Tibial artery (tissue), 4 donors: Measurements from ENCODE around the gene KCNIP3.

Source experiments
- DNase-seq, 2 donors: peaks; one replicate each; pipeline ENCODE4 v3.0.0-alpha.2; 2019
- H3K27ac ChIP-seq, 2 donors: fragments of 200-600 bp; sonication (generic) in 1 of 2; 1 replicate in 1 of 2; 2 replicates in 1 of 2; pipeline ENCODE4 v1.5.1; 2018 to 2019; ENCODE audit warnings: mild to moderate bottlenecking in 1 of 2
- H3K27me3 ChIP-seq, 2 donors: fragments of 200-600 bp; sonication (generic) in 1 of 2; one replicate each; pipeline versions ENCODE4 v1.5.1 to v1.6.0; 2016 to 2019
- H3K36me3 ChIP-seq, 3 donors: fragments of 200-600 bp; sonication (generic) in 2 of 3; one replicate each; pipeline ENCODE4 v1.5.1; 2016 to 2019; ENCODE audit warnings: mild to moderate bottlenecking in 2 of 3
- H3K4me1 ChIP-seq, 4 donors: fragments of 200-600 bp; sonication (generic) in 2 of 4; 1 replicate in 3 of 4; 2 replicates in 1 of 4; pipeline ENCODE4 v1.5.1; 2016 to 2019
- H3K4me3 ChIP-seq, 2 donors: fragments of 200-600 bp; sonication (generic) in 1 of 2; 1 replicate in 1 of 2; 2 replicates in 1 of 2; pipeline ENCODE4 v1.5.1; 2018 to 2019; ENCODE audit warnings: mild to moderate bottlenecking in 2 of 2
- H3K9me3 ChIP-seq, 3 donors: fragments of 200-600 bp; sonication (generic) in 1 of 3; one replicate each; pipeline ENCODE4 v1.5.1; 2016 to 2019
- CTCF ChIP-seq, 2 experiments: fragments of 200-600 bp in 1 of 2; fragments of 450-650 bp in 1 of 2; IDR thresholded peaks; one replicate each; pipeline ENCODE4 v1.5.1; 2017 to 2019; ENCODE audit warnings: antibody characterized with exemption in 2 of 2, mild to moderate bottlenecking in 1 of 2, moderate library complexity in 1 of 2
- intact Hi-C: fragments of 100-400 bp; cut with DNase I; formaldehyde crosslinking; loops from one replicate; pipeline ENCODE4 v1.15.0; 2023; ENCODE audit warnings: low total_unique reads

Gene KCNIP3

DNA sequence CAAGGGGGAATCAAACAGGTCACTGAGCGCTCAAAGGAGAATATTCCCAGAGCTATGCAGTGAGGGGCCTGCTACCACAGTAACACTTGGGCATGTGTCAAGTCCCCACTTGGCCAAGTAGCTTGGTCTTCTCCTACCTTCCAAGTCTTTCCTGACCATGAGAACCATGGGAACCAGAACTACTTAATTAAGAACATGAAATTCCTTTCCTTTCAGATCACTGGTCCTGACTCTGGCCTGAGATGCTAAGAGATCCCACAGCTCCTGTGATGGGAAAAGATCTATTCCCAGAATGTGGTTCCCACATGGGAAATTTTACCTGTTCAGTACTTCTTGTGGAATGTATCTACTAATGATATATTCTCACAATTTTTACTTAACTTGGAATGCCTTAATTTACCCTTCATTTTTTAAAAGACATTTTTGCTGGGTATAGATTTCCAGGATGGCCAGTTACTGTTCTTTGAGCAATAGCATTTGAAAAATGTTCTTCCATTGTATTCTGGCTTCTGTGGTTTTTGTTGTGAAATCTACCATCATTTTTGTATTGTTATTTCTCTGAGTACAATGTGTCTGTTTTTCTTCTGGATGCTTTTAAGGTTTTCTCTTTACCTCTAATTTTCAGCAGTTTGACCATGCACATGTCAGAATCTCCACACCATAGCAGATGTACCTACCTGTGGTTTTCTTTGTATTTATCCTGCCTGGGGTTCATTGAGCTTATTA, 37.9 kb downstream of the KCNIP3 start:
- H3K4me1 ChIP-seq, result no peaks in the 10 kb centered on the region
- no peak for TF ChIP-seq CTCF (IDR thresholded peaks at IDR 0.05)
- H3K4me3 ChIP-seq, result no peak overlapping the region
- H3K36me3 ChIP-seq, result no peaks in the 10 kb centered on the region
- H3K27me3 ChIP-seq, result peaks cover 0 to 2% of the 10 kb centered on the region in 2 donors
- peaks cover 0 to 2% (median 0%) of the 10 kb centered on the region in 3 donors for H3K9me3 ChIP-seq
- no peak for DNase-seq
- intact Hi-C loops, result no loop called here
- H3K27ac ChIP-seq, result no peak overlapping the region

DNA sequence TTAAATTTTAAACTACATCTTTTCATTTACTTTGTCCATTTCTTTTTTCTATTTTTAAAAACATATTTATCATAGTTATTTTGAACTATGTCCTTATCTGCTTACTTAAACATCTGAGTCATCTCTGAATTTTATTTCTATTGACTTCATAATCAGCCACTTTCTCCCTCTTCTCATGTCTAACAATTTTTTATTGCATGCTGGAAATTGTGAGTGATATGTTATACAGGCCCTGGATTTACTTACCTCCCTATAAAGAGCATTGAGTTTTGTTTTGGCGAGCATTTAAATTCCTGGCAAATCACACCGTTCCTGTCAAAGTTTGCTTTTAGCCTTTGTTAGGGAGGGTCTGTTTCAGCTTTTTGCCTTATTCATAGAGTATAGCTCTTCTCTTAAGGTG, 39.3 kb downstream of the KCNIP3 start:
- H3K9me3 ChIP-seq, result peaks cover 0 to 2% (median 0%) of the 10 kb centered on the region in 3 donors
- H3K4me1 ChIP-seq, result no peaks in the 10 kb centered on the region
- H3K27ac ChIP-seq, result no peak overlapping the region
- no peaks in the 10 kb centered on the region for H3K36me3 ChIP-seq
- intact Hi-C loops, result no loop called here
- DNase-seq, result no peak
- H3K27me3 ChIP-seq, result peaks cover 0 to 9% of the 10 kb centered on the region in 2 donors
- TF ChIP-seq CTCF (IDR thresholded peaks at IDR 0.05), result no peak
- no peak overlapping the region for H3K4me3 ChIP-seq

DNA sequence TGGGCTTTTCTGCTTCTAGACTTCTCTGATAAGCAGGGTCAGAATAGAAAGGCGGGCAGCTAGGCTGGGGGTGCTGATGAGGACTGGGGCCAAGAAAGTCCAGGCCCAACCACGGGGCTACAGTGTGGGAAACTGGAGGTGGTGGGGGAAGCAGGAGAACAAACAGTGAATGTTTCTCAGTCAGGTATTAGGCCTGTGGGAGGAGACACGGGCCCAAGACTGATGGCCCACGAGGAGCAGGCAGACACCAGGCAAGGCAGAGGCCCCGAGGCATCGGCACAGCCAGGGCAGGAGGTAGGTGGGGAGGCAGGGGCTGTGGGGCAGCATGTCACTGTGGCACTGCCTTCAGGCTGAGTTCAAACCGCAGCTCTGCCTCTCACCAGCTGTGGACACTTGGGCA, 40.7 kb downstream of the KCNIP3 start:
- Histone ChIP-seq H3K4me1 (no peaks in the 10 kb centered on the region), H3K9me3 (peaks cover 0 to 2% (median 0%) of the 10 kb centered on the region in 3 donors), H3K36me3 (no peaks in the 10 kb centered on the region), H3K27me3 (peaks cover 0 to 9% of the 10 kb centered on the region in 2 donors), H3K27ac (no peak overlapping the region), H3K4me3 (no peak overlapping the region)
- no peak for DNase-seq
- no peak for TF ChIP-seq CTCF (IDR thresholded peaks at IDR 0.05)
- intact Hi-C loops, result no loop called here

DNA sequence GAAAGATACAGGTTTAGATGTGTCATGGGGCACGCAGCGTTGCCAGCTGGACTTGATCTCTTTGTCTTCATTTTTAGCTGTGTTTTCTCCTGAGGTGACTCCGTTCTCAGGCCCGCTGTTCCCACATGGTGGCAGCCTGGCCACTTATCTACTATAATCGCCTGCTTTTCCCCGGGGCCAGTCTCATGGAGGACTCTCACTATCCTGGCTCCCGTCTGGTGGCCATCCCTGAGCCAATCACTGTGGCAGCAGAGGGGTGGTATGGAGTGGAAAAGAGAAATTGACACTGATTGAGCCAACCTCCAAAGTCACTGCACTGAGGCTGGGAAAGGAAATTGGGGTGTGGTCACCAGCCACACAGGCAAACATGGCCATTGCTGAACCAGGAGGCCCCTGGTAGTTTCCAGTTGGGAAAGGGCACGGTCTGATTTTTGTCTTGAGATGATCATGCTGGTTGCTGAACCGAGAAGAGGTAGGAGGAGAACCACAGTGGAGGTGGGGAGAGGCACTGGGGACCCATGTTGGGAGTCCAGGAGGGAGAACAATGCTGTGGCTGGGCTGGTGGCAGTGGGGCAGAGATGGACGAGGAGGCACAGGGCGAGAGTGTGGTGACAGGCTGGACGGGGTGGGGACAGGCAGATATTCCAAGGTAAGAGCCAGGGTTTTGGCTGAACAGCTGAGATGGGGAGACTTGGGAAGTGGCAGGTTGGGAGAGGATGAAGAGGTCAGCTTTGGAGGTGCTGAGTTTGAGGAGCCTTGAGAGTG, 45.6 kb downstream of the KCNIP3 start:
- Histone ChIP-seq H3K27ac (no peak overlapping the region), H3K36me3 (no peaks in the 10 kb centered on the region), H3K27me3 (peaks cover 0 to 9% of the 10 kb centered on the region in 2 donors), H3K4me3 (no peak overlapping the region), H3K9me3 (no peaks in the 10 kb centered on the region), H3K4me1 (peaks cover 0 to 17% (median 14%) of the 10 kb centered on the region in 4 donors)
- no peak for TF ChIP-seq CTCF (IDR thresholded peaks at IDR 0.05)
- intact Hi-C loops, result no loop called here
- DNase-seq, result peak; percentile 7 to 55

- TF ChIP-seq CTCF (IDR thresholded peaks at IDR 0.05), result no peak
- Histone ChIP-seq H3K4me1 (peaks cover 0 to 18% (median 14%) of the 10 kb centered on the region in 4 donors), H3K36me3 (no peaks in the 10 kb centered on the region), H3K9me3 (no peaks in the 10 kb centered on the region), H3K27me3 (peaks cover 0 to 7% of the 10 kb centered on the region in 2 donors), H3K27ac (no peak overlapping the region), H3K4me3 (no peak overlapping the region)
- DNase-seq, result peak; percentile 16 to 46
- intact Hi-C loops, result no loop called here
Observed at GRCh38 chr2:95343429-95344214, 46.5 kb downstream of the KCNIP3 start.
